Neural progenitor cell (in vitro differentiated cells): Measurements from ENCODE around the gene RPUSD1. TPM values are rescaled to one million over a fixed set of nuclear protein-coding genes. Genes with fewer than 3 reads are reported as not detected.
A peak's percentile ranks its signal among the peaks of the same experiment; 100 is the strongest.

Experiments used
- DNase-seq: peaks from one replicate; pipeline ENCODE4 v3.0.0-alpha.2; 2016; ENCODE audit warnings: low spot score
- H2AFZ ChIP-seq: fragments of 200-600 bp; sonication (generic); replicated peaks from 2 replicates; pipeline ENCODE4 v1.6.1; 2016; ENCODE audit warnings: antibody characterized with exemption
- H3F3A ChIP-seq: fragments of 200-600 bp; sonication (generic); 2 replicates; pipeline ENCODE4 v1.6.1; 2016; ENCODE audit warnings: antibody characterized with exemption, low read depth
- H3K27ac ChIP-seq: fragments of 200-600 bp; sonication (generic); 2 replicates; pipeline ENCODE4 v1.5.1; 2016; ENCODE audit warnings: mild to moderate bottlenecking
- H3K27me3 ChIP-seq: fragments of 200-600 bp; sonication (generic); 2 replicates; pipeline ENCODE4 v1.6.1; 2016; ENCODE audit warnings: mild to moderate bottlenecking, moderate library complexity
- H3K36me3 ChIP-seq: fragments of 200-600 bp; sonication (generic); 2 replicates; pipeline ENCODE4 v1.5.1; 2016
- H3K4me1 ChIP-seq: fragments of 200-600 bp; sonication (generic); 2 replicates; pipeline ENCODE4 v1.6.1; 2016; ENCODE audit warnings: mixed run types
- H3K4me2 ChIP-seq: fragments of 200-600 bp; sonication (generic); 2 replicates; pipeline ENCODE4 v1.6.1; 2016
- H3K4me3 ChIP-seq: fragments of 200-600 bp; sonication (generic); 2 replicates; pipeline ENCODE4 v1.5.1; 2016
- H3K79me2 ChIP-seq: fragments of 200-600 bp; sonication (generic); 2 replicates; pipeline ENCODE4 v1.6.1; 2016; ENCODE audit warnings: low read depth
- H3K9ac ChIP-seq: fragments of 200-600 bp; sonication (generic); 2 replicates; pipeline ENCODE4 v1.6.1; 2016
- H3K9me3 ChIP-seq: fragments of 200-600 bp; sonication (generic); 2 replicates; pipeline ENCODE4 v1.5.1; 2016; ENCODE audit warnings: low read depth
- H4K20me1 ChIP-seq: fragments of 200-600 bp; sonication (generic); 2 replicates; pipeline ENCODE4 v1.6.1; 2016; ENCODE audit warnings: low read depth
- H3K27ac Mint-ChIP-seq: 3 replicates; pipeline ENCODE4 v1.8.0; 2021; ENCODE audit warnings: mixed read lengths
- H3K27me3 Mint-ChIP-seq: 2 replicates; pipeline ENCODE4 v1.8.0; 2022; ENCODE audit warnings: low read depth, mild to moderate bottlenecking, inconsistent platforms, moderate library complexity, mixed read lengths; ENCODE audit not compliant: insufficient read depth
- H3K36me3 Mint-ChIP-seq: 3 replicates; pipeline ENCODE4 v1.8.0; 2021; ENCODE audit warnings: mixed read lengths
- H3K4me1 Mint-ChIP-seq: 3 replicates; pipeline ENCODE4 v1.8.0; 2021; ENCODE audit warnings: mixed read lengths
- H3K4me3 Mint-ChIP-seq: 3 replicates; pipeline ENCODE4 v1.8.0; 2021; ENCODE audit warnings: mild to moderate bottlenecking, moderate library complexity, mixed read lengths
- H3K9me3 Mint-ChIP-seq: 3 replicates; pipeline ENCODE4 v1.8.0; 2020; ENCODE audit warnings: mixed read lengths
- CTCF ChIP-seq: fragments of 200-600 bp; sonication (generic); IDR thresholded peaks from 2 replicates; pipeline ENCODE4 v1.5.1; 2017; ENCODE audit warnings: antibody characterized with exemption, mild to moderate bottlenecking
- EZH2 ChIP-seq: fragments of 200-600 bp; sonication (generic); IDR thresholded peaks from 2 replicates; pipeline ENCODE4 v1.6.1; 2017; ENCODE audit warnings: antibody characterized with exemption, mild to moderate bottlenecking, moderate library complexity
- EZH2phosphoT487 ChIP-seq: fragments of 200-600 bp; sonication (generic); IDR thresholded peaks from 2 replicates; pipeline ENCODE4 v1.6.1; 2017; ENCODE audit warnings: antibody characterized with exemption
- total RNA-seq: library from RNA; depleted of rRNA; stranded (reverse); fragments of >200 nt; gene quantifications from 2 replicates; pipeline ENCODE4 v1.2.3, GENCODE V29; 2015; ENCODE audit warnings: low replicate concordance

Gene RPUSD1
- total RNA-seq, 1 donor from 2014 or later = 5.6 TPM

GRCh38 chr16:781346-782010, 6.7 kb downstream of the RPUSD1 start:
- Mint-ChIP-seq H3K27me3 (peaks cover 10% of the 10 kb centered on the region), H3K4me3 (no peak overlapping the region), H3K36me3 (no peaks in the 10 kb centered on the region), H3K4me1 (peaks cover 4% of the 10 kb centered on the region), H3K27ac (no peak overlapping the region), H3K9me3 (no peaks in the 10 kb centered on the region)
- H3K27ac ChIP-seq = no peak overlapping the region
- no peaks in the 10 kb centered on the region for H3K36me3 ChIP-seq
- H3K4me3 ChIP-seq = no peak overlapping the region
- peaks cover 42% of the 10 kb centered on the region for H3K27me3 ChIP-seq
- H2AFZ ChIP-seq = no peak overlapping the region
- H3K4me1 ChIP-seq = no peaks in the 10 kb centered on the region
- no peak overlapping the region for H3K9ac ChIP-seq
- DNase-seq = no peak
- H3K9me3 ChIP-seq = no peaks in the 10 kb centered on the region
- no peak for TF ChIP-seq CTCF
- no peak for TF ChIP-seq EZH2phosphoT487
- TF ChIP-seq EZH2 = no peak
- H3K79me2 ChIP-seq = no peaks in the 10 kb centered on the region
- H3F3A ChIP-seq = peaks cover 3% of the 10 kb centered on the region
- peaks cover 8% of the 10 kb centered on the region for H4K20me1 ChIP-seq
- no peak overlapping the region for H3K4me2 ChIP-seq

GRCh38 chr16:780296-780695, 7.9 kb downstream of the RPUSD1 start:
- Mint-ChIP-seq H3K36me3 (no peaks in the 10 kb centered on the region), H3K9me3 (no peaks in the 10 kb centered on the region), H3K4me3 (peak overlapping the region; percentile 15), H3K27ac (no peak overlapping the region), H3K4me1 (peaks cover 4% of the 10 kb centered on the region), H3K27me3 (peaks cover 10% of the 10 kb centered on the region)
- Histone ChIP-seq H2AFZ (no peak overlapping the region), H3K9me3 (no peaks in the 10 kb centered on the region), H3K27me3 (peaks cover 42% of the 10 kb centered on the region), H3K79me2 (no peaks in the 10 kb centered on the region), H3K36me3 (no peaks in the 10 kb centered on the region), H4K20me1 (no peaks in the 10 kb centered on the region), H3K4me1 (no peaks in the 10 kb centered on the region), H3K9ac (no peak overlapping the region), H3K4me2 (no peak overlapping the region), H3K4me3 (no peak overlapping the region), H3F3A (no peaks in the 10 kb centered on the region), H3K27ac (no peak overlapping the region)
- no peak for DNase-seq
- TF ChIP-seq CTCF (no peak), EZH2 (no peak), EZH2phosphoT487 (no peak)

- H3K4me3 Mint-ChIP-seq = no peak overlapping the region
- Histone ChIP-seq H3K4me2 (no peak overlapping the region), H3K4me3 (no peak overlapping the region), H3K27ac (no peak overlapping the region), H3K4me1 (no peaks in the 10 kb centered on the region), H3K9ac (no peak overlapping the region), H3K27me3 (peaks cover 42% of the 10 kb centered on the region), H3K9me3 (no peaks in the 10 kb centered on the region), H3F3A (no peaks in the 10 kb centered on the region), H2AFZ (no peak overlapping the region), H3K36me3 (no peaks in the 10 kb centered on the region), H3K79me2 (no peaks in the 10 kb centered on the region), H4K20me1 (no peaks in the 10 kb centered on the region)
- peaks cover 4% of the 10 kb centered on the region for H3K4me1 Mint-ChIP-seq
- H3K36me3 Mint-ChIP-seq = no peaks in the 10 kb centered on the region
- no peak overlapping the region for H3K27ac Mint-ChIP-seq
- peaks cover 10% of the 10 kb centered on the region for H3K27me3 Mint-ChIP-seq
- TF ChIP-seq CTCF = no peak
- TF ChIP-seq EZH2 = no peak
- TF ChIP-seq EZH2phosphoT487 = no peak
- H3K9me3 Mint-ChIP-seq = no peaks in the 10 kb centered on the region
- no peak for DNase-seq
Measured at GRCh38 chr16:779561-779960, 8.6 kb downstream of the RPUSD1 start.
